Right forelimb (tissue), 1 donor: ENCODE results near the gene TBC1D9.
"Not testable (repeated sequence)": the region's sequence is repeated elsewhere in the genome, so short reads cannot be mapped to it uniquely, and the experiment has no call there.

ENCODE experiments used
- DNase-seq: peaks from one replicate; pipeline ENCODE4 v3.0.0-alpha.2; 2018

The TBC1D9 gene

GRCh38 chr4:140756319-140757231 lies at the start of gene TBC1D9:
TSS of gene TBC1D9 (minus strand) at chr4:140756385. CDS start at chr4:140756045, 340 bp downstream.
- DNase-seq = peak; percentile 83

- no peak for DNase-seq
Measured at GRCh38 chr4:140805293-140805692, 49.1 kb upstream of the TBC1D9 start.

GRCh38 chr4:140802591-140802990 lies 46.4 kb upstream of the TBC1D9 start:
- DNase-seq = no peak

- DNase-seq = no peak
Measured at GRCh38 chr4:140800666-140801065, 44.5 kb upstream of the TBC1D9 start.

- no peak for DNase-seq
Measured at GRCh38 chr4:140799686-140800225, 43.6 kb upstream of the TBC1D9 start.

GRCh38 chr4:140793291-140793690 lies 37.1 kb upstream of the TBC1D9 start:
- no peak for DNase-seq

GRCh38 chr4:140790765-140791164 lies 34.6 kb upstream of the TBC1D9 start:
- DNase-seq = no peak

- no peak for DNase-seq
Measured at GRCh38 chr4:140790171-140790570, 34.0 kb upstream of the TBC1D9 start.

- no peak for DNase-seq
Measured at GRCh38 chr4:140789759-140790158, 33.6 kb upstream of the TBC1D9 start.

- DNase-seq = not testable (repeated sequence)
Measured at GRCh38 chr4:140782787-140783186, 26.6 kb upstream of the TBC1D9 start.

GRCh38 chr4:140781596-140781995 lies 25.4 kb upstream of the TBC1D9 start:
- DNase-seq = no peak

- DNase-seq = no peak
Measured at GRCh38 chr4:140777894-140778293, 21.7 kb upstream of the TBC1D9 start.

- DNase-seq = no peak
Measured at GRCh38 chr4:140777386-140777785, 21.2 kb upstream of the TBC1D9 start.

GRCh38 chr4:140776556-140776955 lies 20.4 kb upstream of the TBC1D9 start:
- no peak for DNase-seq

- DNase-seq = no peak
Measured at GRCh38 chr4:140774956-140775355, 18.8 kb upstream of the TBC1D9 start.

GRCh38 chr4:140774510-140774909 lies 18.3 kb upstream of the TBC1D9 start:
- DNase-seq = no peak

- DNase-seq = no peak
Measured at GRCh38 chr4:140769209-140769608, 13.0 kb upstream of the TBC1D9 start.

GRCh38 chr4:140764785-140765392 lies 8.7 kb upstream of the TBC1D9 start:
- DNase-seq = no peak

- DNase-seq = no peak
Measured at GRCh38 chr4:140762202-140762601, 6.0 kb upstream of the TBC1D9 start.

GRCh38 chr4:140757232-140757630 lies 1.0 kb upstream of the TBC1D9 start:
- no peak for DNase-seq

GRCh38 chr4:140755774-140756318 lies 339 bp downstream of the TBC1D9 start:
- peak; percentile 75 for DNase-seq

GRCh38 chr4:140754918-140755773 lies 1.0 kb downstream of the TBC1D9 start:
- no peak for DNase-seq

GRCh38 chr4:140753329-140753728 lies 2.9 kb downstream of the TBC1D9 start:
- no peak for DNase-seq
